Panc1 (cell line): ENCODE results near the gene CNGA2. TPM values are rescaled to one million over a fixed set of nuclear protein-coding genes. Genes with fewer than 3 reads are reported as not detected.

Source experiments
- ATAC-seq: fragments of 200-7000 bp; cut with Tn5 transposase; 2 replicates; pipeline ENCODE4 v1.9.1; 2020; ENCODE audit warnings: mild to moderate bottlenecking, moderate library complexity
- BruUV-seq: library from RNA; stranded (reverse); fragments of 400-500 nt; replicated peaks from 2 replicates; lab custom pipeline; 2021; lab: Mats Ljungman, UMichigan
- CTCF ChIA-PET: fragments of 300-600 bp; sonication (Branson Sonifier 250); formaldehyde crosslinking; loops from one replicate; lab custom pipeline; 2022; ENCODE audit warnings: antibody characterized with exemption; lab: Charles Lee
- POLR2A ChIA-PET: fragments of 300-600 bp; sonication (Branson Sonifier 250); formaldehyde crosslinking; loops from one replicate; lab custom pipeline; 2022; ENCODE audit warnings: antibody characterized with exemption; lab: Charles Lee
- DNase-seq: peaks from one replicate; pipeline ENCODE4 v3.0.0-alpha.2; 2010; ENCODE audit warnings: low read depth, low spot score
- H3K27ac ChIP-seq: 2 replicates; pipeline ENCODE4 v1.5.1; 2011; ENCODE audit warnings: mild to moderate bottlenecking, low read length, inconsistent platforms
- H3K27me3 ChIP-seq: fragments of 200-500 bp; sonication (Bioruptor generic); 2 replicates; pipeline ENCODE4 v1.6.0; 2014; ENCODE audit warnings: low read length, inconsistent platforms; ENCODE audit not compliant: control insufficient read depth, insufficient read depth
- H3K36me3 ChIP-seq: fragments of 200-500 bp; sonication (Bioruptor generic); 2 replicates; pipeline ENCODE4 v1.5.1; 2014; ENCODE audit warnings: inconsistent platforms, mild to moderate bottlenecking, low read length, moderate library complexity; ENCODE audit not compliant: control insufficient read depth, insufficient read depth
- H3K4me1 ChIP-seq: 2 replicates; pipeline ENCODE4 v1.5.1; 2011; ENCODE audit warnings: inconsistent platforms, mild to moderate bottlenecking, low read length, moderate library complexity; ENCODE audit not compliant: control insufficient read depth, insufficient read depth
- H3K4me3 ChIP-seq, 2 experiments: 2 replicates each; pipeline ENCODE4 v1.5.1; 2011 to 2012; ENCODE audit warnings: low read depth in 2 of 2, low read length in 2 of 2, mild to moderate bottlenecking in 2 of 2, inconsistent platforms in 1 of 2, moderate library complexity in 1 of 2
- H3K9me3 ChIP-seq: fragments of 200-500 bp; sonication (Bioruptor generic); 2 replicates; pipeline ENCODE4 v1.5.1; 2014; ENCODE audit warnings: low read depth, mild to moderate bottlenecking, inconsistent platforms, low read length, moderate library complexity; ENCODE audit not compliant: control insufficient read depth, insufficient read depth
- POLR2AphosphoS5 ChIP-seq: IDR thresholded peaks from 2 replicates; pipeline ENCODE4 v1.6.1; 2012; ENCODE audit warnings: mild to moderate bottlenecking, low read depth, low read length, moderate library complexity
- SIN3A ChIP-seq: IDR thresholded peaks from 2 replicates; pipeline ENCODE4 v1.6.1; 2012; ENCODE audit warnings: low read depth, mild to moderate bottlenecking, low read length, moderate library complexity, borderline replicate concordance; ENCODE audit not compliant: insufficient read depth
- TCF7L2 ChIP-seq: IDR thresholded peaks from 2 replicates; pipeline ENCODE4 v1.6.1; 2011; ENCODE audit warnings: mild to moderate bottlenecking, low read depth, low read length, inconsistent platforms
- in situ Hi-C: cut with HindIII; loops from 2 replicates; pipeline ENCODE4 v1.10.0; 2016; ENCODE audit warnings: low sequenced_read_pairs, low pct_unique_long_range_greater_than_20kb
- intact Hi-C: fragments of 100-400 bp; cut with micrococcal nuclease; formaldehyde crosslinking; loops from one replicate; pipeline ENCODE4 v1.10.0; 2022; ENCODE audit not compliant: unreplicated experiment
- total RNA-seq: library from RNA; stranded (reverse); gene quantifications from one replicate; pipeline ENCODE4 v1.2.1, GENCODE V29; 2021; ENCODE audit not compliant: unreplicated experiment
- TF ChIP-seq, protein P1 (sequence below): fragments of 450-650 bp; IDR thresholded peaks from 2 replicates; pipeline ENCODE4 v1.5.1; 2017; ENCODE audit warnings: mild to moderate bottlenecking
- TF ChIP-seq, protein P2 (sequence below), 2 experiments: IDR thresholded peaks; 2 replicates each; pipeline ENCODE4 v1.6.1; 2011 to 2012; ENCODE audit warnings: low read depth in 2 of 2, control low read depth in 1 of 2, low read length in 1 of 2, mild to moderate bottlenecking in 1 of 2, moderate library complexity in 1 of 2; ENCODE audit not compliant: insufficient read depth in 1 of 2

CNGA2 gene
- total RNA-seq, 1 experiment from 2014 or later: not detected

DNA sequence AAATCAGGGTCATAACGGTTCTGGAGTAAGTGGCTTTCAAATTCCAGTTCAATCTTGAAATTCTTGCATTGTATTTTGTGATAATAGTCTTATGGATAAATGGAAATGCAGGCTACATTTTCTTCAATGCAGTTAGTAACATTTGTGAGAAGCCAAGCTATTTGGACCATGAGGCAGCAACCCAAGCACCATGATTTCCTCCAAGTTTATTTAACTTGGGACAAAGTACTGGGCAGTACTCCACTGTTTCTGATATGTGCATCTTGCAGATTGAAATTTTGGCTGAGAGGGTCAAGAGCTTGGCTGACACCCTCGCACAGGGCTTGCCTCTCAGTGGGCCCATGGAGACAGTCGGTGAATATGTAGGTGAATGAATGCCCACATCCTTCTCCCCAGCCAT is 39.9 kb downstream of the CNGA2 start:
- no peak for ATAC-seq
- CTCF ChIA-PET: no interaction called here
- in situ Hi-C loops: no loop called here

DNA sequence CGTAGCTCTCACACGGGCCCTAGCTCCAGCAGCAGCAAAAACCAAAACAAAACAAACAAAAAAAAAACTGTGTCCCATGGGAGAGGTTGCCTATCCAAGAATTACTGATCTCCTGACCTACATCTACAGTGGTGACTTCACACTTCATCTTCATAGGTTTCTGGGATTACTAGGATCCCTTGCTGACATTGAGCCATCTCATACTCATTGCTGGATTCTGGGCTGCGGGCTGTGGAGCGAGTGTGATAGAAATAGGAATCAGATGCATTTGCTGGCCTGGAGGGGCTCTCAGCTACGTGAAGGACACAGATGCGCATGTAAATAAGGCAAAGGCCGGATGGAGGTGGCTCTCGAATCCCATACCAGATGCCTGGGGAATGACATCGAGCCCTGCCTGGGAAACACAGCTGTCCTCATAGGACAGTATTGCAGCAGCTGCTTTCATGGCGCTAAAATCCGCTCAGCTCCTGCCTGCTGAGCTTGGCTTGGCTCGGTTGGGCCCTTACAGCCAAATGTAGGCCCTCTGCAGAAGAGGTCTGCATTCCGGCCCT is 41.7 kb downstream of the CNGA2 start:
- no peak for DNase-seq
- H3K36me3 ChIP-seq: no peaks in the 10 kb centered on the region
- ChIA-PET CTCF (no interaction called here), POLR2A (interaction anchor here (0.6 kb wide), 1 partner anchor 556 kb away, joined by 4 read pairs; no protein-coding TSS in a partner anchor)
- no peak overlapping the region for H3K4me3 ChIP-seq
- in situ Hi-C loops: no loop called here
- H3K27ac ChIP-seq: no peak overlapping the region
- no peak for ATAC-seq
- BruUV-seq: no TSS peak
- H3K27me3 ChIP-seq: no peaks in the 10 kb centered on the region
- intact Hi-C loops: no loop called here
- H3K4me1 ChIP-seq: no peaks in the 10 kb centered on the region
- no peaks in the 10 kb centered on the region for H3K9me3 ChIP-seq
- TF ChIP-seq, protein P1, sequence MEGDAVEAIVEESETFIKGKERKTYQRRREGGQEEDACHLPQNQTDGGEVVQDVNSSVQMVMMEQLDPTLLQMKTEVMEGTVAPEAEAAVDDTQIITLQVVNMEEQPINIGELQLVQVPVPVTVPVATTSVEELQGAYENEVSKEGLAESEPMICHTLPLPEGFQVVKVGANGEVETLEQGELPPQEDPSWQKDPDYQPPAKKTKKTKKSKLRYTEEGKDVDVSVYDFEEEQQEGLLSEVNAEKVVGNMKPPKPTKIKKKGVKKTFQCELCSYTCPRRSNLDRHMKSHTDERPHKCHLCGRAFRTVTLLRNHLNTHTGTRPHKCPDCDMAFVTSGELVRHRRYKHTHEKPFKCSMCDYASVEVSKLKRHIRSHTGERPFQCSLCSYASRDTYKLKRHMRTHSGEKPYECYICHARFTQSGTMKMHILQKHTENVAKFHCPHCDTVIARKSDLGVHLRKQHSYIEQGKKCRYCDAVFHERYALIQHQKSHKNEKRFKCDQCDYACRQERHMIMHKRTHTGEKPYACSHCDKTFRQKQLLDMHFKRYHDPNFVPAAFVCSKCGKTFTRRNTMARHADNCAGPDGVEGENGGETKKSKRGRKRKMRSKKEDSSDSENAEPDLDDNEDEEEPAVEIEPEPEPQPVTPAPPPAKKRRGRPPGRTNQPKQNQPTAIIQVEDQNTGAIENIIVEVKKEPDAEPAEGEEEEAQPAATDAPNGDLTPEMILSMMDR: no peak
- TF ChIP-seq, protein P2, sequence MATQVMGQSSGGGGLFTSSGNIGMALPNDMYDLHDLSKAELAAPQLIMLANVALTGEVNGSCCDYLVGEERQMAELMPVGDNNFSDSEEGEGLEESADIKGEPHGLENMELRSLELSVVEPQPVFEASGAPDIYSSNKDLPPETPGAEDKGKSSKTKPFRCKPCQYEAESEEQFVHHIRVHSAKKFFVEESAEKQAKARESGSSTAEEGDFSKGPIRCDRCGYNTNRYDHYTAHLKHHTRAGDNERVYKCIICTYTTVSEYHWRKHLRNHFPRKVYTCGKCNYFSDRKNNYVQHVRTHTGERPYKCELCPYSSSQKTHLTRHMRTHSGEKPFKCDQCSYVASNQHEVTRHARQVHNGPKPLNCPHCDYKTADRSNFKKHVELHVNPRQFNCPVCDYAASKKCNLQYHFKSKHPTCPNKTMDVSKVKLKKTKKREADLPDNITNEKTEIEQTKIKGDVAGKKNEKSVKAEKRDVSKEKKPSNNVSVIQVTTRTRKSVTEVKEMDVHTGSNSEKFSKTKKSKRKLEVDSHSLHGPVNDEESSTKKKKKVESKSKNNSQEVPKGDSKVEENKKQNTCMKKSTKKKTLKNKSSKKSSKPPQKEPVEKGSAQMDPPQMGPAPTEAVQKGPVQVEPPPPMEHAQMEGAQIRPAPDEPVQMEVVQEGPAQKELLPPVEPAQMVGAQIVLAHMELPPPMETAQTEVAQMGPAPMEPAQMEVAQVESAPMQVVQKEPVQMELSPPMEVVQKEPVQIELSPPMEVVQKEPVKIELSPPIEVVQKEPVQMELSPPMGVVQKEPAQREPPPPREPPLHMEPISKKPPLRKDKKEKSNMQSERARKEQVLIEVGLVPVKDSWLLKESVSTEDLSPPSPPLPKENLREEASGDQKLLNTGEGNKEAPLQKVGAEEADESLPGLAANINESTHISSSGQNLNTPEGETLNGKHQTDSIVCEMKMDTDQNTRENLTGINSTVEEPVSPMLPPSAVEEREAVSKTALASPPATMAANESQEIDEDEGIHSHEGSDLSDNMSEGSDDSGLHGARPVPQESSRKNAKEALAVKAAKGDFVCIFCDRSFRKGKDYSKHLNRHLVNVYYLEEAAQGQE (IDR thresholded peaks at IDR 0.05; ENCODE audit: insufficient read depth in 1 of 2, low read depth in 2 of 2, low read length in 1 of 2): no peak
- no peak for TF ChIP-seq SIN3A
- TF ChIP-seq POLR2AphosphoS5: no peak

More for the DNA sequence above, 39.9 kb downstream of the CNGA2 start:
- Histone ChIP-seq H3K27ac (no peak overlapping the region), H3K27me3 (no peaks in the 10 kb centered on the region), H3K4me1 (no peaks in the 10 kb centered on the region), H3K4me3 (no peak overlapping the region), H3K36me3 (no peaks in the 10 kb centered on the region), H3K9me3 (no peaks in the 10 kb centered on the region)
- TF ChIP-seq, protein P2 (IDR thresholded peaks at IDR 0.05; ENCODE audit: insufficient read depth in 1 of 2, low read depth in 2 of 2, low read length in 1 of 2): no peak
- no peak for TF ChIP-seq TCF7L2
- no peak for TF ChIP-seq SIN3A
- TF ChIP-seq POLR2AphosphoS5: no peak
- TF ChIP-seq, protein P1: no peak
- no TSS peak for BruUV-seq
- POLR2A ChIA-PET: no interaction called here
- intact Hi-C loops: no loop called here
- no peak for DNase-seq
